Activated CD4-positive, alpha-beta T cell treated with anti-CD3 and anti-CD28 coated beads for 48 hours (primary cell): Measurements from ENCODE around the gene C1orf232.

Source experiments
- DNase-seq: peaks from one replicate; pipeline ENCODE4 v3.0.0-alpha.2; 2020

The C1orf232 gene

GRCh38 chr1:26177182-26177684, 8.5 kb upstream of the C1orf232 start, which contains the start of gene CNKSR1:
TSS of gene CNKSR1 (plus strand) at chr1:26177491. CDS start at chr1:26177548, 57 bp downstream.
- DNase-seq = peak; percentile 41

GRCh38 chr1:26175346-26175745, 6.6 kb upstream of the C1orf232 start:
- DNase-seq = no peak

- DNase-seq = no peak
These were observed 2.6 kb upstream of the C1orf232 start, which contains the start of gene ZNF593OS for GRCh38 chr1:26171084-26172072. TSS of gene ZNF593OS (minus strand) at chr1:26171832. CDS start at chr1:26171661, 171 bp downstream.

GRCh38 chr1:26170472-26170821, 1.7 kb upstream of the C1orf232 start:
- DNase-seq = no peak

GRCh38 chr1:26169669-26170471, 1.1 kb upstream of the C1orf232 start, which contains the start of gene ZNF593:
TSS of gene ZNF593 (plus strand) at chr1:26169908. CDS start at chr1:26169984, 76 bp downstream.
- peak; percentile 93 for DNase-seq

- DNase-seq = no peak
These were observed 413 bp upstream of the C1orf232 start for GRCh38 chr1:26169198-26169554.

- DNase-seq = no peak
These were observed 2.0 kb downstream of the C1orf232 start for GRCh38 chr1:26166719-26167281.

GRCh38 chr1:26164861-26165842, 3.6 kb downstream of the C1orf232 start:
- DNase-seq = no peak

- peak; percentile 55 for DNase-seq
These were observed 4.5 kb downstream of the C1orf232 start for GRCh38 chr1:26164036-26164860.

GRCh38 chr1:26163684-26164035, 5.1 kb downstream of the C1orf232 start:
- no peak for DNase-seq

GRCh38 chr1:26162220-26162709, 6.5 kb downstream of the C1orf232 start:
- no peak for DNase-seq

- DNase-seq = peak; percentile 62
These were observed 7.1 kb downstream of the C1orf232 start for GRCh38 chr1:26161415-26162219.

GRCh38 chr1:26160527-26161414, 8.0 kb downstream of the C1orf232 start:
- no peak for DNase-seq

- no peak for DNase-seq
These were observed 9.1 kb downstream of the C1orf232 start for GRCh38 chr1:26159743-26160039.

- no peak for DNase-seq
These were observed 9.6 kb downstream of the C1orf232 start, which contains the start of gene FAM110D for GRCh38 chr1:26158908-26159742. TSS of gene FAM110D (plus strand) at chr1:26159079. CDS start at chr1:26161292, 2,213 bp downstream.

- no peak for DNase-seq
These were observed 10.4 kb downstream of the C1orf232 start for GRCh38 chr1:26158271-26158907.
